ENCODE measurements around the gene LGALS7B.

GRCh38 chr19:38833092-38833425 lies 44.1 kb downstream of the LGALS7B start:
- TF ChIP-seq POLR2AphosphoS5 (IDR thresholded peaks at IDR 0.05) = no peak
- TF ChIP-seq CTCF (IDR thresholded peaks at IDR 0.05) = no peak
- TF ChIP-seq POLR2A (IDR thresholded peaks at IDR 0.05) = no peak

Data from prostate gland (tissue), 2 donors.